H1 (cell line): ENCODE results near the gene NDUFS3.

Experiments
- ATF3 ChIP-seq: IDR thresholded peaks from 2 replicates; pipeline ENCODE4 v1.6.1; 2011; ENCODE audit warnings: low read depth, mild to moderate bottlenecking, low read length; ENCODE audit not compliant: insufficient read depth
- BCL11A ChIP-seq, 2 experiments: IDR thresholded peaks; one replicate each; pipeline ENCODE4 v1.6.1; 2011; ENCODE audit warnings: low read depth in 2 of 2, low read length in 2 of 2, mild to moderate bottlenecking in 2 of 2
- CBX5 ChIP-seq: fragments of 300-800, 300-1000 bp; sonication (generic); IDR thresholded peaks from 2 replicates; pipeline ENCODE4 v1.7.1; 2016; ENCODE audit warnings: antibody characterized with exemption, low read length, low read depth
- CTCF ChIP-seq, 3 experiments: IDR thresholded peaks; 1 replicate in 2 of 3; 2 replicates in 1 of 3; pipeline versions ENCODE4 v1.5.1 to v1.6.1; 2011; ENCODE audit warnings: low read length in 3 of 3, mild to moderate bottlenecking in 3 of 3, inconsistent platforms in 2 of 3, low read depth in 1 of 3, moderate library complexity in 1 of 3; ENCODE audit not compliant: insufficient read depth in 1 of 3; ENCODE audit errors: control extremely low read depth in 1 of 3
- EZH2 ChIP-seq: fragments of 200-600 bp; sonication (generic); IDR thresholded peaks from 2 replicates; pipeline ENCODE4 v1.7.1; 2012; ENCODE audit warnings: low read depth, mild to moderate bottlenecking, moderate library complexity, low read length, inconsistent platforms; ENCODE audit not compliant: severe bottlenecking
- JUND ChIP-seq: IDR thresholded peaks from 2 replicates; pipeline ENCODE4 v1.6.1; 2011; ENCODE audit warnings: mild to moderate bottlenecking, improper control_type of control experiment, low read length
- NANOG ChIP-seq: IDR thresholded peaks from 2 replicates; pipeline ENCODE4 v1.6.1; 2011; ENCODE audit warnings: low read length, low read depth, mild to moderate bottlenecking, inconsistent platforms; ENCODE audit not compliant: insufficient read depth, poor library complexity, severe bottlenecking
- PHF8 ChIP-seq: fragments of 200-600 bp; sonication (generic); conservative IDR thresholded peaks from 2 replicates; pipeline ENCODE4 v1.7.1; 2012; ENCODE audit warnings: low read depth, mild to moderate bottlenecking, inconsistent platforms, low read length, moderate library complexity
- POLR2A ChIP-seq, 2 experiments: IDR thresholded peaks; 1 replicate in 1 of 2; 2 replicates in 1 of 2; pipeline ENCODE4 v1.6.1; 2011; ENCODE audit warnings: low read depth in 2 of 2, low read length in 2 of 2, mild to moderate bottlenecking in 2 of 2; ENCODE audit errors: control extremely low read depth in 1 of 2
- POLR2AphosphoS5 ChIP-seq: IDR thresholded peaks from 2 replicates; pipeline ENCODE4 v1.6.1; 2011; ENCODE audit warnings: low read depth, low read length
- RXRA ChIP-seq: IDR thresholded peaks from 2 replicates; pipeline ENCODE4 v1.6.1; 2011; ENCODE audit warnings: low read depth, mild to moderate bottlenecking, low read length, moderate library complexity; ENCODE audit not compliant: insufficient read depth
- SIRT6 ChIP-seq: IDR thresholded peaks from one replicate; pipeline ENCODE4 v1.7.1; 2012; ENCODE audit warnings: low read length, inconsistent platforms
- SIX5 ChIP-seq: IDR thresholded peaks from 2 replicates; pipeline ENCODE4 v1.6.1; 2011; ENCODE audit warnings: mild to moderate bottlenecking, low read depth, low read length
- TAF1 ChIP-seq: IDR thresholded peaks from 2 replicates; pipeline ENCODE4 v1.6.1; 2011; ENCODE audit warnings: mild to moderate bottlenecking, low read depth, low read length

- TF ChIP-seq BCL11A (IDR thresholded peaks at IDR 0.05; ENCODE audit: low read depth in 2 of 2, low read length in 2 of 2) (no peak), EZH2 (no peak), CTCF (IDR thresholded peaks at IDR 0.05; ENCODE audit: control extremely low read depth in 1 of 3, insufficient read depth in 1 of 3, low read depth in 1 of 3, low read length in 3 of 3) (no peak), RXRA (no peak), CBX5 (no peak), POLR2A (IDR thresholded peaks at IDR 0.05; ENCODE audit: control extremely low read depth in 1 of 2, low read depth in 2 of 2, low read length in 2 of 2) (no peak), ATF3 (no peak), SIX5 (no peak), JUND (no peak), PHF8 (no peak), NANOG (no peak), SIRT6 (no peak), POLR2AphosphoS5 (no peak), TAF1 (no peak)
These were observed 33.6 kb upstream of the NDUFS3 start for GRCh38 chr11:47545298-47545697.
